IMR-90 (cell line): Measurements from ENCODE around the gene CSH2.
"Not testable (repeated sequence)": the region's sequence is repeated elsewhere in the genome, so short reads cannot be mapped to it uniquely, and the experiment has no call there.

Experiments
- BHLHE40 ChIP-seq: fragments of 150-350 bp; IDR thresholded peaks from 2 replicates; pipeline ENCODE4 v1.6.1; 2016; ENCODE audit warnings: mild to moderate bottlenecking, low read depth, low read length
- CEBPB ChIP-seq: IDR thresholded peaks from 2 replicates; pipeline ENCODE4 v1.6.1; 2012; ENCODE audit warnings: low read depth, low read length, improper control_type of control experiment
- CTCF ChIP-seq: conservative IDR thresholded peaks from 2 replicates; pipeline ENCODE4 v1.5.1; 2012; ENCODE audit warnings: mild to moderate bottlenecking, low read depth, low read length, improper control_type of control experiment
- ELK1 ChIP-seq: fragments of 150-350 bp; IDR thresholded peaks from 2 replicates; pipeline ENCODE4 v1.6.1; 2016; ENCODE audit warnings: low read depth, mild to moderate bottlenecking, low read length, moderate library complexity, borderline replicate concordance
- FOS ChIP-seq: fragments of 150-350 bp; IDR thresholded peaks from 2 replicates; pipeline ENCODE4 v1.6.1; 2016; ENCODE audit warnings: low read depth, low read length
- MAFK ChIP-seq: IDR thresholded peaks from 2 replicates; pipeline ENCODE4 v1.6.1; 2012; ENCODE audit warnings: low read depth, low read length, improper control_type of control experiment
- MXI1 ChIP-seq: IDR thresholded peaks from 2 replicates; pipeline ENCODE4 v1.6.1; 2012; ENCODE audit warnings: low read depth, mild to moderate bottlenecking, low read length, moderate library complexity, borderline replicate concordance
- NFE2L2 ChIP-seq: fragments of 150-350 bp; IDR thresholded peaks from 2 replicates; pipeline ENCODE4 v1.6.1; 2016; ENCODE audit warnings: low read depth, mild to moderate bottlenecking, low read length
- POLR2A ChIP-seq: IDR thresholded peaks from 2 replicates; pipeline ENCODE4 v1.6.1; 2012; ENCODE audit warnings: mild to moderate bottlenecking, low read depth, low read length
- RAD21 ChIP-seq: IDR thresholded peaks from 2 replicates; pipeline ENCODE4 v1.6.1; 2012; ENCODE audit warnings: low read length, improper control_type of control experiment
- RFX5 ChIP-seq: IDR thresholded peaks from 2 replicates; pipeline ENCODE4 v1.8.0; 2012; ENCODE audit warnings: low read depth, mild to moderate bottlenecking, low read length, moderate library complexity
- SMC3 ChIP-seq: fragments of 150-350 bp; IDR thresholded peaks from 2 replicates; pipeline ENCODE4 v1.6.1; 2016; ENCODE audit warnings: low read depth, mild to moderate bottlenecking, antibody characterized with exemption, low read length, moderate library complexity

GRCh38 chr17:63871646-63872365 is 1.7 kb downstream of the CSH2 start:
- not testable (repeated sequence) for TF ChIP-seq POLR2A, CTCF, RFX5, RAD21, MXI1, FOS, CEBPB, NFE2L2, MAFK, BHLHE40, SMC3, ELK1
